ENCODE measurements around the gene CD7.

- no peak for TF ChIP-seq POLR2A (IDR thresholded peaks at IDR 0.05)
- no peak for TF ChIP-seq POLR2AphosphoS5 (IDR thresholded peaks at IDR 0.05)
Observed at GRCh38 chr17:82327289-82327688, 9.9 kb upstream of the CD7 start.
